Activated CD4-positive, alpha-beta T cell treated with anti-CD3 and anti-CD28 coated beads, Interleukin-2, amount 50 U/mL, for 1 hour (primary cell): Measurements from ENCODE around the gene CHD6.

ENCODE experiments used
- DNase-seq: peaks from one replicate; pipeline ENCODE4 v3.0.0-alpha.2; 2020

Gene CHD6

DNA sequence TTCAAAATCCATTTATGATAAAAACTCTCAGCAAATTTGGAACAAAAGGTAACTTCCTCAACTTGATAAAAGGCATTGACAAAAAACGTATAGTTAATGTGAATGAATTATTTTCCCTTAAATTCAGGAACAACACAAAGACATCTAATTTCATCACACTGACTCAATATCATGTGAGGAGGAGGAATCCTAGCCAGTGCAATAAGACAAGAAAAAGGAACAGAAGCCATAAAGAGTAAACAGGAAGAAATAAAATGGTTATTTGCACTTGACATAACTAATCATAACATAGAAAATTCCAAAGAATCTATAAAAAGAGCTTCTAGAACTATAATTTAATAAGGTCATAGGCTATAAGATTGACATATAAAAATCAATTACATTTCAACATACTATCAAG, 31.4 kb downstream of the CHD6 start:
- no peak for DNase-seq

DNA sequence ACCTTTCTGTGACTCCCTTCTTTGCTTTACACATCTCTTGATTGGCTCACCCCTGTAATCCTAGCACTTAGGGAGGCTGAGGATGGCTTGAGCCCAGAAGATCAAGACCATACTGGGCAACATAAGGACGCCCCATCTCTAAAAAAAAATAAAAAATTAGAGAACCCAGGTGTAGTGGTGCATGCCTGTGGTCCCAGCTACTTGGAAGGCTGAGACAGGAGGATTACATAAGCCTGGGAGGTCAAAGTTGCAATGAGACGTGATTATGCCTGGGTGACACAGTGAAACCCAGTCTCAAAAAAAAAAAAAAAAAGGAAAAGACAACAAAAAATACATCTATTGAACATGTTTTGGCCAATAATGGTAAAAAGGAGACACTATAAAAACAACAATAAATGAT, 37.8 kb downstream of the CHD6 start:
- no peak for DNase-seq

DNA sequence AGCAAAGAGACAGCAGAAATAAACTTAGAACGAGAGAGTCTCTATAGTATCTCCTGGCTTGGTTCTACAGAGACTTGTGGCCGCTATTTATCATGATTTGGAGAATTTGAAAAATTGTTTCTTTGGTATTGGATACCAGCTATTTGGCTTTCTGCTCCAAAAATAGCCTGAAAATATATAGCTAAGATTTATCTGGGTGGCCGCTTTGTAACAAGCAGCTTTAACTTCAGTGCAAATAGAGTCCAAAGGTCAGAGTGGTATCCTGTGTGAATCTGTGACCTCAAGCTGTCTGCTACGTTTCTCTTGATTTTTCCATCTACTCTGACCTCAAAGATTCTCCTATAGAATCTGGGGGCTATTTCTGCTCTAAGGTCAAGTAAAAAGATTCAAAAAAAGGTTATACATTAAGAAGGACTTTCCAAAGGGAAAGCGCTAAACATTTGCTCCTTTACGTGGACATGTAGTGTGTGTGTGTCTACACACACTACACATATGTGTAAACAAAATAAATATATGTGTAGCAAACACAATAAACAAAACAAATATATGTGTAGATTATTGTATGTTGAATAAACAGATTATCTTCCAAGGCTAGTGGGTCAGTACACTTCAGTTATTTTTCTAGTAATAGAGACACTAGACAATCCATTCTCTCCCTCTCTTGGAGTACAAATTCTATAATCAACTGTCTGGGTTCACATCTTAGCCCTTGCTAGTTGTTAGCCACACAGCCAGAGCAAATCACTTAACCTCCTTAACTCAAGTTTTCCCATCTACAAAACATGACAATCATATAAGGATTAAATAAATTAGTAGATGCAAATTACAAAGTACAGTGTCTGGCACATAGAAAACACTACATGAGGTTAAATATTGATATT, 40.8 kb downstream of the CHD6 start:
- DNase-seq, result no peak

DNA sequence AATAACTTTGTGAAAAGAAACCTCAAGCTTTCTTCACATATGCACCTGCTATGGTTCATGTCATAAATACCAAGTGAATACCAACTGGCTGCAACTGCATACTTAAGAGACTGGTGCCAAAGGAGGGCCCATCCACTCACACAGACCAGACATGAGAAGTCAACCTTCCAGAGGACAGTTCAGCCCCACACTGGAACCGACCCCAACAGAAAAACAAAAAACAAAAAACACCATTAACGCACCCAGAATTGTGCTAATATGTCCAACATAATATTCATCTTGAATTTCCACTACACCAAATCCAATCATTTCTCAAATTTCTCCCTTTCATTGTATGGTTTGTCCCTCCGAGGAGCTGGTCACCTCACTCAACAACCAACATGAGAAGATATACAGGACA, 42.8 kb downstream of the CHD6 start:
- no peak for DNase-seq

DNA sequence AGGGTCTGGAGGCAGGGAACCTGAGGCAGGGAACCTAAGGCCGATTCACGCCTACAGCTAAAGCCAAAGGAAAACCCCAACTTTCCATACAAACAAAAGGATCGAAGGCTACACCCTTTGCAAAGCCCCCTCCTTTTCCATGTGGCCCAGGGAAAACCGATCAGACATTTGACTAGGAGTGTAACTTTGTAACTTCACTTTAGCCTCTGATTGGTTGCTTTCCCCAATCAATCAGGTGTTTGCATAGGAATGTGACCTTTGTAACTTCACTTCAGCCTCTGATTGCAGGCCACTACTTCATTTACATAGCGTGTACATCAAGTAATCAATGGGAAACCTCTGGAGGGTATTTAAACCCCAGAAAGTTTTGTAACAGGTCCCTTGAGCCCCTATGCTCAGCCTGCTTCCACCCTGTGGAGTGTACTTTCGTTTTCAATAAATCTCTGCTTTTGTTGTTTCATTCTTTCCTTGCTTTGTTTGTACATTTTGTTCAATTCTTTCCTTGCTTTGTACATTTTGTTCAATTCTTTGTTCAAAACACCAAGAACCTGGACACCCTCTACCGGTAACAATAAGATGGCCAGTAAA, 43.3 kb downstream of the CHD6 start:
- DNase-seq, result no peak

DNA sequence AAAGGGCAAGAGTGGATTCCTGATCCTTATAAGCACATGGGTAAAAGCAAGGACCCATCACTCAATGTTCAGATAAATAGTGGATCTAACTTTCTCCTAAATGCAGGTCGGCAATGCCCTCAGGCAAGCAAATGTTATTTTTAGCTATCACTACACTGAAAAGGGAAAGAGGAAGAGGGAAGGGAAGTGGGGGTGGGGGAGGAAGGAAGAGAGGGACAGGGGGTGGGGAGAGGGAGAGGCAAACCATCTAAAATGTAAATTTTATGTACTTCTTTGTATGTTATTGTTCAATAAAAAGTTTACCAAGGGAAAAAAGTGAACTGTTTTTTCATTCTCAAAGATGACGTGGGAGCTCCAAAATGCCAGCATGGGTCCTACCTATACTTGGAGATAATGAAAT, 44.2 kb downstream of the CHD6 start:
- no peak for DNase-seq

- no peak for DNase-seq
These were observed 46.1 kb downstream of the CHD6 start for GRCh38 chr20:41572010-41572572.

GRCh38 chr20:41571006-41571405, 47.2 kb downstream of the CHD6 start:
- DNase-seq, result no peak

- no peak for DNase-seq
These were observed 47.6 kb downstream of the CHD6 start for GRCh38 chr20:41570557-41570956.

DNA sequence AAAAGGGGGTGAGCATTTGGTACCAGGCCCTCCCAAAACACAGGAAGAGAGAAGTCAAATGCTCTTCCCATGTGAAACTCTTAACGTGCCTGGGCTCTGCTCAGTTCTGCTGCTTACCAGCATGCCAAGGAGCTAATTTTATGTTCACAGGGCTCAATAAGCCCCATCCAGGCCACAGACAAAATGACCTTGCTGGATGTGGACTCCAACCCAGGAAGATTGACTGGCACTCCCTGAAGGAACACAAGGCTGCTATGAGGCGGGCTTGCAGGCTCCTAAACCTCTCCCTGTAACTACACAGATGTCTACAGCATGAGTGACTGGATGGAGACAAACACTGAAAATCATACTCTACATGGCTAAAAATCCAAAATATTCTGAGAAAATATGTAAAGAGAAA, 50.6 kb downstream of the CHD6 start:
- no peak for DNase-seq

GRCh38 chr20:41566896-41567527, 51.2 kb downstream of the CHD6 start:
- no peak for DNase-seq

GRCh38 chr20:41563087-41563486, 55.1 kb downstream of the CHD6 start:
- DNase-seq, result no peak

DNA sequence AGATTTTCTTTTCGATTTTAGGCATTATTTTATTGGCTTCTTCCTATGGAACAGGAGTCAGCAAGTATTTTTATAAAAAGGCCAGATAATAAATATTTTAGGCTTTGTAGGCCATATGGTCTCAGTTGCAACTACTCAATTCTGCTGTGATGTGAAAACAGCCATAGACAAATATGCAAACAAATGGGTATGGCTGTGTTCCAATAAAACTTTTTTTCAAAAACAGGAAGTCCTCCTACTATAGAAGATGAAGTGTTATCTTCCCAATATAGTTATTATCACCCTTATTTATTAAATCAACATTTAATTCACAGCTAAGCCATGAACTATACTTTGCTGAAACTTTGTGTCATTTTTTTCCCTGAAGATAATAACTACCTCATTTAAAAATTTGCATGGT, 57.2 kb downstream of the CHD6 start:
- DNase-seq, result no peak

GRCh38 chr20:41559658-41560057, 58.5 kb downstream of the CHD6 start:
- DNase-seq, result no peak

- no peak for DNase-seq
These were observed 64.9 kb downstream of the CHD6 start for GRCh38 chr20:41553142-41553879.

DNA sequence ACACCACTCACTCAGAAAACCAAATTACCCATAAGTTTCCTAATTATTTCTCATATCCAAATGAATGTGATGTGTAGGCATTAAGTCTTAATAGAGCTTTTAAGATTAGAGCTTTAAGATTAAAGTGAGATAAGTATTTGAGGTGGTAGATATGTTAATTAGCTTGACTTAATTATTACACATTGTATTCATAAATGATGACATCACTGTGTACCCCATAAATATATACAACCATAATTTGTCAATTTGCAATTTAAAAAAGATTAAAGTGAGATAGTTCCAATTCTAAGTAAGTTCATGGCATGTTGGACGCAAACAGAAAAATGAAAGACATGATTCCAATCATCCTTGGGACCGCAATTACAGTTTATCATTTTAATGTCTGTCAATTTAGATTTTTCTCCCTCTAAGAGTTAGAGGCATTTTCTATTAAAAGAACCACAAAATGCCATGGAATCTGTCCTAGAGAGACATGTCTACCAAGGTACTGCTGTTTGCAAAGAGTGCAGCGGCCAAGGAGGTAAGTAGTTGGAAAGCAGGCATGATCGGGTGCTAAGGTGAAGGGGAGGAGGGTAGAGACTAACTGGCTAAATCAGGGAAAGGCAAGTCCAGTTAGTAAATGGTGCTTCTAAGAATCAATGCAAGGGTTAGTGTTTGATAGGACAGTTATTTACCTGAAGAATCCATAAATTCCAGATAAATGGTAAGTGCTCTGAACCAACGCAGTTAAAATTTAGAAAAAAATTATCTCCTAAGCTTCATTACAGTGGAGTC, 65.7 kb downstream of the CHD6 start:
- no peak for DNase-seq

GRCh38 chr20:41551011-41551705, 67.0 kb downstream of the CHD6 start:
- no peak for DNase-seq

DNA sequence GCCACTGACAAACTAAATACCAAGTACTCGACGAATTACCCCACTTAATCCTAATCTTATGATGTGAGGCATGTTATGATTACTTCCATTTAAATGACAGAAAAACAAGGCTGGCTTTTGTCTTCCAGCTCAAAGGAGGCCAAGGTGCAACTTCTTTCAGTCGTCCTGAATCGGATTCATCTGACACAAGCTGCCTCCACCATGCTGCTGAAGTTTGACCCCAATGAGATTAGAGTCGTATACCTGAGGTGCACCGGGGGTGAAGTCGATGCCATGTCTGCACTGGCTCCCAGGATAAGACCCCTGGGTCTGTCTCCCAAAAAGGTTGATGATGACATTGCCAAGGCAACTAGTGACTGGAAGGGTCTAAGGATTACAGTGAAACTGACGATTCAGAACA, 71.0 kb downstream of the CHD6 start:
- no peak for DNase-seq

GRCh38 chr20:41546535-41546934, 71.6 kb downstream of the CHD6 start:
- no peak for DNase-seq

- no peak for DNase-seq
These were observed 73.7 kb downstream of the CHD6 start for GRCh38 chr20:41544472-41544871.

GRCh38 chr20:41540918-41541317, 77.3 kb downstream of the CHD6 start:
- DNase-seq, result no peak

DNA sequence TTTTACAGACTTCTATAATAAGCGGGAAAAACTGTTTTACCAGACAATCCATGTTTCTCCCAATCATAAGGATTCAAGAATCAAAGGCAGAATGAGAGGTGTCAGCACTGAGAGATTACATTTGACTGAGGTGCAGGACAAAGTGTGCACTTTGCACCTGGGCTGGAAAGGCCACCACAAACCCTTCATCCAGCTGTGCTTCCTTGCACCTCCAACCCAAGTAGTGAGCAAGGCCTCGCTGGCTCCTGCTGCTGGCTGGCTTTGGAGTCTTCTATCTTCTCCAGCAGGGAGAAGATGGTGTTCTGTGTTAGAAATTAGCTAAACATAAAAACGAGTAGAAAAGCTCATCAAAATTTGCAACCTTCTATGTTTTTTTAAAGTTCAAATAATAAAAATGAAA, 77.7 kb downstream of the CHD6 start:
- DNase-seq, result no peak
